HCT116 (cell line): ENCODE results near the gene GRIN2D.

Source experiments
- CEBPB ChIP-seq: IDR thresholded peaks from 2 replicates; pipeline ENCODE4 v1.6.1; 2012; ENCODE audit warnings: low read depth
- ZFX ChIP-seq: fragments of 450-650 bp; IDR thresholded peaks from 2 replicates; pipeline ENCODE4 v1.6.1; 2017
- ZNF274 ChIP-seq: fragments of 200-500 bp; sonication (Bioruptor generic); IDR thresholded peaks from 2 replicates; pipeline ENCODE4 v1.6.1; 2014; ENCODE audit warnings: mild to moderate bottlenecking, low read depth, low read length, inconsistent platforms
- TF ChIP-seq, protein P1 (sequence below), 3 experiments: fragments of 200-600 bp in 1 of 3; sonication (generic) in 1 of 3; IDR thresholded peaks in 2 of 3; conservative IDR thresholded peaks in 1 of 3; 2 replicates each; pipeline ENCODE4 v1.5.1; 2012 to 2017; ENCODE audit warnings: low read depth in 2 of 3, low read length in 2 of 3, antibody characterized with exemption in 1 of 3, borderline replicate concordance in 1 of 3, control low read depth in 1 of 3, mild to moderate bottlenecking in 1 of 3, mixed read lengths in 1 of 3, mixed run types in 1 of 3, moderate library complexity in 1 of 3; ENCODE audit not compliant: insufficient read depth in 1 of 3

DNA sequence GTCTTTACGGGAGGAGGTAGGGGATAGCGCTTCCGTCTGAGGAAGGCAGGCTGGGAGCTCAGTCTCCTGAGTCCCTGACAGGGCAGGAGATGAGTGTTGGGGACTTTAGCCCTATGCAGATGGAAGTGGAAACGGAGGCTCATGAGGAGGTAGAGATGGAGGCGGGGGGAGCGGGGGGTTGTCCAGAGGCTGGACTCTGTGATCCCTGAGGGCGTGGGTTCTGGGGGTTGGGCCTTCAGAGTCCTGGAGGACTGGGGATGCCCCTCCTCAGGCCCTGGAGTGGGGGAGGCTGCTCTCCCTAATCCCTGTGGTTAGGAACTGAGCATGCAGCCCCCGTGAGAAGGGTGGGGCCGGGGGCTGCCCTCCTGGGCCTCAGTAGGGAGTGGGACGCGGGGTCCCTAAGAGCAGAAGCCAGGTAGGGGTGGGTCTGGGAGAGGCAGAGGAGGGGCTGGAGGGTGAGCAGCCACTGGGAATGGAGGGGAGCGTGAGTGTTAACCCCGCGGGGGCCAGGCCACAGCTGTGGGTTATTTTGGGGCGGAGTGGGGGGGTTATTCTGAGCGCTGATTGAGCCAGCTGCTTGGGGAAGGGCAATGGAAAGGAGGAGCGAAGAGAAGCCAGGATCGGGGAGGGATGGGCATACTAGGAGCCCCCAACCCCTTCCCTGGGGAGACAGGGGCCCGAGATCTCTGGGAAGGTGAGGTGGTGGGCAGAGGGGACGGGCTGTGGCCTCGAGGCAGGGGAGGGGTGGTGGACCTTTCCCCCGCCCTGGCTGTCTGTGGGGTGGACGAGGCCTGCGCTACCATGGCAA lies 2.8 kb downstream of the GRIN2D start:
- TF ChIP-seq ZNF274: no peak
- TF ChIP-seq CEBPB: no peak
- TF ChIP-seq, protein P1, sequence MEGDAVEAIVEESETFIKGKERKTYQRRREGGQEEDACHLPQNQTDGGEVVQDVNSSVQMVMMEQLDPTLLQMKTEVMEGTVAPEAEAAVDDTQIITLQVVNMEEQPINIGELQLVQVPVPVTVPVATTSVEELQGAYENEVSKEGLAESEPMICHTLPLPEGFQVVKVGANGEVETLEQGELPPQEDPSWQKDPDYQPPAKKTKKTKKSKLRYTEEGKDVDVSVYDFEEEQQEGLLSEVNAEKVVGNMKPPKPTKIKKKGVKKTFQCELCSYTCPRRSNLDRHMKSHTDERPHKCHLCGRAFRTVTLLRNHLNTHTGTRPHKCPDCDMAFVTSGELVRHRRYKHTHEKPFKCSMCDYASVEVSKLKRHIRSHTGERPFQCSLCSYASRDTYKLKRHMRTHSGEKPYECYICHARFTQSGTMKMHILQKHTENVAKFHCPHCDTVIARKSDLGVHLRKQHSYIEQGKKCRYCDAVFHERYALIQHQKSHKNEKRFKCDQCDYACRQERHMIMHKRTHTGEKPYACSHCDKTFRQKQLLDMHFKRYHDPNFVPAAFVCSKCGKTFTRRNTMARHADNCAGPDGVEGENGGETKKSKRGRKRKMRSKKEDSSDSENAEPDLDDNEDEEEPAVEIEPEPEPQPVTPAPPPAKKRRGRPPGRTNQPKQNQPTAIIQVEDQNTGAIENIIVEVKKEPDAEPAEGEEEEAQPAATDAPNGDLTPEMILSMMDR (IDR thresholded peaks at IDR 0.05 in 2 of 3, conservative IDR thresholded peaks at IDR 0.05 in 1 of 3; ENCODE audit: borderline replicate concordance in 1 of 3, insufficient read depth in 1 of 3, low read depth in 2 of 3, low read length in 2 of 3): no peak
- TF ChIP-seq ZFX: no peak
